Activated T-helper 1 cell treated with anti-CD3 and anti-CD28 coated beads, Interleukin-12 subunit alpha, Interleukin-12 subunit beta, Interleukin-2, Interleukin-4 antibody, amounts not matched to agents 30 ng/mL and 10 ng/mL and 1 ng/mL, durations not matched to agents 14 hours and 24 hours and 36 hours (primary cell): ENCODE results near the gene C17orf113. TPM values are rescaled to one million over a fixed set of nuclear protein-coding genes. Genes with fewer than 3 reads are reported as not detected.
A peak's percentile ranks its signal among the peaks of the same experiment; 100 is the strongest.

Experiments
- DNase-seq: peaks from one replicate; pipeline ENCODE4 v3.0.0; 2021; ENCODE audit warnings: low spot score
- H3K27ac Mint-ChIP-seq: one replicate; pipeline ENCODE4 v1.8.0; 2021; ENCODE audit warnings: mild to moderate bottlenecking, mixed read lengths
- H3K27me3 Mint-ChIP-seq: one replicate; pipeline ENCODE4 v1.8.0; 2022; ENCODE audit warnings: mild to moderate bottlenecking, moderate library complexity, mixed read lengths; ENCODE audit not compliant: insufficient read depth
- H3K36me3 Mint-ChIP-seq: one replicate; pipeline ENCODE4 v1.8.0; 2021; ENCODE audit warnings: low read depth, mixed read lengths
- H3K4me1 Mint-ChIP-seq: one replicate; pipeline ENCODE4 v1.8.0; 2021; ENCODE audit warnings: low read depth, mixed read lengths
- H3K4me3 Mint-ChIP-seq: one replicate; pipeline ENCODE4 v1.8.0; 2021; ENCODE audit warnings: mild to moderate bottlenecking, moderate library complexity, mixed read lengths
- H3K9me3 Mint-ChIP-seq: one replicate; pipeline ENCODE4 v1.8.0; 2021; ENCODE audit warnings: mixed read lengths
- intact Hi-C: fragments of 100-400 bp; cut with micrococcal nuclease; formaldehyde crosslinking; loops from one replicate; pipeline ENCODE4 v1.15.1; 2024
- total RNA-seq: library from RNA; stranded (reverse); gene quantifications from 2 replicates; pipeline ENCODE4 v1.2.3, GENCODE V29; 2022

Gene C17orf113
- total RNA-seq, 1 donor from 2014 or later, result 0.05 TPM

- H3K36me3 Mint-ChIP-seq, result no peaks in the 10 kb centered on the region
- no peak overlapping the region for H3K4me3 Mint-ChIP-seq
- no peaks in the 10 kb centered on the region for H3K9me3 Mint-ChIP-seq
- H3K27me3 Mint-ChIP-seq, result peaks cover 5% of the 10 kb centered on the region
- intact Hi-C loops, result no loop called here
- no peak for DNase-seq
- H3K4me1 Mint-ChIP-seq, result peaks cover 22% of the 10 kb centered on the region
- H3K27ac Mint-ChIP-seq, result no peak overlapping the region
These were observed 11.5 kb upstream of the C17orf113 start for GRCh38 chr17:42061646-42062487.

DNA sequence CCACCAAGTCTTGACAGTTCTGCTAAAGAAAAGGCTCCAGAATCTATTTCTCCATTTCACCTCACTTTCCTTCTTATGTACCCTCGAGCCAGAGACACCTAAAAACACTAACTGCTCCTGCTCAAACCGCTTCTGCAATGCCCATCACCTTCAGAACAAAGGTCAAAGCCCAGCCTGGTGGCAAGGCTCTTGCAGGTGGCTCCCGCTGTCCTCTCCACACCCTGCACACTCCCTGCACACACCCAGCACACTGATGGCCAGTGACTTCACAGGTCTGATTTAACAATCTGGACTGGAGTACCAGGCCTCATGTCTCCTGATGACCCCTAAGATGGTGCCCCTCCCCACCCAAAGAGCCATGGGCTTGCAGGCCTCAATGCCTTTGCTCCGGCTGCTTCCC is 9.8 kb upstream of the C17orf113 start:
- no peak overlapping the region for H3K4me3 Mint-ChIP-seq
- H3K27me3 Mint-ChIP-seq, result peaks cover 5% of the 10 kb centered on the region
- intact Hi-C loops, result no loop called here
- no peaks in the 10 kb centered on the region for H3K9me3 Mint-ChIP-seq
- no peak for DNase-seq
- H3K27ac Mint-ChIP-seq, result no peak overlapping the region
- H3K4me1 Mint-ChIP-seq, result peaks cover 20% of the 10 kb centered on the region
- H3K36me3 Mint-ChIP-seq, result no peaks in the 10 kb centered on the region

GRCh38 chr17:42059815-42060214 is 9.4 kb upstream of the C17orf113 start:
- H3K36me3 Mint-ChIP-seq, result no peaks in the 10 kb centered on the region

DNA sequence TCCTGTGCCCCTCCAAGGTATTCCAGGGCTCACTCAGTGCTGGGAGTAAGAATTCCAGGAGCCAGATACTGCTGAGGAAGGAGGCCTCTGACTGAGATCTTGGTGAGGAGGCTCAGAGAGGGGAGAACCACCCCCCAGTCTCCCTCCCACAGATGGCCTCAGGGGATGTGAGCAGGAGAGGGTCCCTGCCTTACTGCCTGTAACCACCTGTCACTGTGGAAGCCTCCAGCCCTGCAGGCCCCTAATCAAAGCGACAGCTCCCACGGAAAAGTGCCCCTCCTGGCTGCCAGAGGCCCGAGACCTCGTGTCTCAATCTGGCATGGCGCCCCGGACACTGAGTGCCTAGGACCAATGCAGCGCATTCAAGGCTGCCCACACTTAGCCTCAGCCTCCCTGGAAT is 7.7 kb upstream of the C17orf113 start:
- intact Hi-C loops, result no loop called here
- H3K4me1 Mint-ChIP-seq, result no peaks in the 10 kb centered on the region
- no peak overlapping the region for H3K27ac Mint-ChIP-seq
- DNase-seq, result no peak
- H3K36me3 Mint-ChIP-seq, result no peaks in the 10 kb centered on the region
- peaks cover 9% of the 10 kb centered on the region for H3K27me3 Mint-ChIP-seq
- no peak overlapping the region for H3K4me3 Mint-ChIP-seq
- H3K9me3 Mint-ChIP-seq, result no peaks in the 10 kb centered on the region

More at GRCh38 chr17:42059815-42060214, 9.4 kb upstream of the C17orf113 start:
- Mint-ChIP-seq H3K27me3 (peaks cover 8% of the 10 kb centered on the region), H3K4me3 (no peak overlapping the region), H3K27ac (no peak overlapping the region), H3K4me1 (peaks cover 17% of the 10 kb centered on the region), H3K9me3 (no peaks in the 10 kb centered on the region)
- DNase-seq, result no peak
- intact Hi-C loops, result no loop called here

- intact Hi-C loops, result no loop called here
- H3K27ac Mint-ChIP-seq, result no peak overlapping the region
- no peaks in the 10 kb centered on the region for H3K36me3 Mint-ChIP-seq
- H3K27me3 Mint-ChIP-seq, result peaks cover 23% of the 10 kb centered on the region
- no peak overlapping the region for H3K4me3 Mint-ChIP-seq
- no peaks in the 10 kb centered on the region for H3K9me3 Mint-ChIP-seq
- DNase-seq, result no peak
- H3K4me1 Mint-ChIP-seq, result no peaks in the 10 kb centered on the region
These were observed 6.2 kb upstream of the C17orf113 start for GRCh38 chr17:42056635-42057034.

GRCh38 chr17:42055496-42055895 is 5.1 kb upstream of the C17orf113 start:
- intact Hi-C loops, result no loop called here
- H3K27me3 Mint-ChIP-seq, result peaks cover 33% of the 10 kb centered on the region
- no peaks in the 10 kb centered on the region for H3K9me3 Mint-ChIP-seq
- H3K4me3 Mint-ChIP-seq, result no peak overlapping the region
- H3K36me3 Mint-ChIP-seq, result no peaks in the 10 kb centered on the region
- peaks cover 7% of the 10 kb centered on the region for H3K4me1 Mint-ChIP-seq
- DNase-seq, result no peak
- H3K27ac Mint-ChIP-seq, result no peak overlapping the region

DNA sequence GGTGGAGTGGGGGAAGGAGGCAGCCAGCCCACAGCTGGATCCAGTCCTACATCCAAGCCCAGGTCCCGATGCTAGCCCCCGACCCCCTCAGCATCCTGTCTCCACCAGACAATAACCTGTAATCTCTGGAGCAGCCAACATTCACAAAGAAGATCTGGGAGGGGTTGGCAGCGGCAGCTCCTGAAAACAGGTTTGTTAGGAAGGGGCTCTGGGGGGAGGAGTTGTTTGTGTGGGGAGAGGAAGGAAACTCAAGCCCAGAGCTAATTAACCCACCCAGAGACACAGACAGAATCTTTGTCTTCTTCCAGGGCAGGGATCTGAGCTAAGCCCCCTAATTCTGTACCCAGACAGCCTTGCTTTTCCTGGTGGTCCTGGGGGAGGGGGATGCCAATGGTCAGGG is 4.6 kb upstream of the C17orf113 start:
- intact Hi-C loops, result no loop called here
- H3K27ac Mint-ChIP-seq, result no peak overlapping the region
- peaks cover 34% of the 10 kb centered on the region for H3K27me3 Mint-ChIP-seq
- H3K9me3 Mint-ChIP-seq, result no peaks in the 10 kb centered on the region
- DNase-seq, result no peak
- no peaks in the 10 kb centered on the region for H3K36me3 Mint-ChIP-seq
- H3K4me1 Mint-ChIP-seq, result peaks cover 7% of the 10 kb centered on the region
- no peak overlapping the region for H3K4me3 Mint-ChIP-seq

DNA sequence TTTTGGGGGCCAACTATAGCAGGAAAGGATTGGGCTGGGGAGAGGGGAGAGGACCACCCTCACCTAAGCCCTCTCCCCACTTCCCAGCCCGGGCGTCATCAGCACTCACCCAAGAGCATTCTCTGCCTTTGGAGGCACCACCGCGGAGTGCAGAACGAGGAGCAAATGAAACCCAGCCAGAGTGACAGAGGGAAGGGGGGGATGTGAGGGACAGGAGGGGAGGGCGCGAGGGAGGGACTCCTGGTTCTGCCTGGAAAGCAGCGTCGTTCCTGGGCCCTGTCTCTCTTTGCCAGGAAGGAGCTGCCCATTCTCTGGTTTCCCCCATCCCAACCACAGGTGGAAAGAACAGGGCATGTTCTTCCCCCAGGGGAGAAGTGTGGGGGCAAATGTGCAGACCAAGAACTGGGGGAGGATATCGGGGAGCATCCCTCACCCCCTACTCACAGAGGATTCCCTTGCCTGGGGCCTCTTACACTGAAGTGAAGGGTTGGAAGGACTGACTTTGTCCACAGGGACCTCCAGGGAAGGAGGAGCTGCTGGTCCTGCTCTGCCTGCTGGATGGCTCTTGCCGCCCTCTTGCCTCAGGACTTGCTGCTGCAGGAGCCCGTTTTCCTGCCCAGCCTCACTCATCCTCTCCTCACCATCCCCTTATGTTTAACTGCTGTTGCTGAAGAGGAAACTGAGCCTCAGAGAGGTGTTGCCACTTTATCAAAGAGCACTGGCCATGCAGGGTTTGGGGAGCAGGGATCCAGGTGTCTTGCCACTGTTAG is 3.5 kb upstream of the C17orf113 start:
- H3K27me3 Mint-ChIP-seq, result peaks cover 43% of the 10 kb centered on the region

DNA sequence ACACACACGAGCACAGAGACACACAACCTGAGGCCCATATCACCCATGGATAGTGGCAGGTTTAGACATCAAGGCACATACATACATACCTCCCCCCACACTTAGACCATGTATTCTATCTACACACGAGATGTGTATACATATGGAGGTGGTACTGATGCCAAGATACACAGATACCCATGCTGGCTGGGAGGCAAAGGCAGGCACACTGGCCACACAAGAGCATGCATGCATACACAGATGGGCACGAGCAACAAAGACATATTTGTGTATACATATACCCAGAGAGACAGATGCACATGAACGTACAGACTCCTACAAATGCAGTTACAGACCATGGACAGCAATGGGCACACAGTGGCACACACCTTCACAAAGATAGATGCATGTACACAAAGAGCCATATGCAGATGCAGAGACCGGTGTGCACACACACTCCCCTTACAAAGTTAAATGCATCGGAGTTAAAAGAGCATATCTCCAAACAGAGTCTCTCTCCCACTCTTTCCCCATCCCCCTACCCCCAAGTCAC is 2.0 kb upstream of the C17orf113 start:
- Mint-ChIP-seq H3K27ac (no peak overlapping the region), H3K4me3 (no peak overlapping the region), H3K27me3 (peaks cover 51% of the 10 kb centered on the region), H3K9me3 (no peaks in the 10 kb centered on the region), H3K36me3 (no peaks in the 10 kb centered on the region), H3K4me1 (peaks cover 7% of the 10 kb centered on the region)
- DNase-seq, result no peak
- intact Hi-C loops, result no loop called here

More for the DNA sequence above, 3.5 kb upstream of the C17orf113 start:
- H3K36me3 Mint-ChIP-seq, result no peaks in the 10 kb centered on the region
- intact Hi-C loops, result no loop called here
- no peak overlapping the region for H3K4me3 Mint-ChIP-seq
- peaks cover 7% of the 10 kb centered on the region for H3K4me1 Mint-ChIP-seq
- DNase-seq, result no peak
- H3K27ac Mint-ChIP-seq, result no peak overlapping the region
- no peaks in the 10 kb centered on the region for H3K9me3 Mint-ChIP-seq

DNA sequence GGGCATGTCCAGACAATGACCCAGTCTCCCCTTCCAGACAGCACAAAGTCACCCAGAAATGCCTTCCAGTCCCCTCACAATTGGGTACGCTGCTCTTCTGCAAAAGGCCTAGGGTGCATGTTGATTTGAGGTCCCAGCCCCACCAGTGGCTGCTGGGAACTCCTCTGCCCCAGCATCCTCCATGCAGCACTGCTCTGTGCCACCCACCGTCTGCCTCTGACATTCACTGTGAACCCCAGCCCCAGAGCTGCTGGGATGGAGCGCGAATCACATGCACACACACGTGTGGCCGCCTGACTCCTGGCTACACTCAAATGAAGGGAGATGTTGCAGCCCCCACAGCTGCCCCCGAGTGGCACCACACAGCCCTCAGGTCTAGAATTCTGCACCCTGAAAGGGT is 1.2 kb upstream of the C17orf113 start:
- no peaks in the 10 kb centered on the region for H3K36me3 Mint-ChIP-seq
- peak overlapping the region; percentile 74 for H3K4me3 Mint-ChIP-seq
- H3K27ac Mint-ChIP-seq, result no peak overlapping the region
- intact Hi-C loops, result no loop called here
- peaks cover 51% of the 10 kb centered on the region for H3K27me3 Mint-ChIP-seq
- DNase-seq, result no peak
- peaks cover 7% of the 10 kb centered on the region for H3K4me1 Mint-ChIP-seq
- H3K9me3 Mint-ChIP-seq, result no peaks in the 10 kb centered on the region

DNA sequence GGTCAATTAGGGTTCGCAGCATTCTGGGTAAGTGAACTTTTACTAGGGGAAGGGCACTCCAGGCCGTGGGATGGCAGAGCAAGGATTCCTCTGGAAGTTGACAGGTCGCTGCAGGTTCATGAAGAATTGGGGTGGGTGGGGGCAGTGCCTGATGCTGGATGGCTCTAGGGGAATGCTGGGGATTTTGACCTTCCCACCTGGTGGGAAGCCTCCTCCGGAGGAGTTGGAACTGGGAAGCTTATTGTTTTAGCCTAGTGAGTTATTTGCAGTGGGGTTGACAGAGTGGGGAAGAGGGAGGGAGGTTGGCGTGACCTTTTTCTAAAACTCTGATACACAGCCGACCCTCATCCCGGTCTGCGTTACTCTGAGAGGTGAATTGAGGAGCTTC is 606 bp upstream of the C17orf113 start:
- H3K9me3 Mint-ChIP-seq, result no peaks in the 10 kb centered on the region
- DNase-seq, result no peak
- H3K27ac Mint-ChIP-seq, result no peak overlapping the region
- peaks cover 7% of the 10 kb centered on the region for H3K4me1 Mint-ChIP-seq
- intact Hi-C loops, result no loop called here
- no peaks in the 10 kb centered on the region for H3K36me3 Mint-ChIP-seq
- H3K4me3 Mint-ChIP-seq, result peak overlapping the region; percentile 74
- peaks cover 51% of the 10 kb centered on the region for H3K27me3 Mint-ChIP-seq

DNA sequence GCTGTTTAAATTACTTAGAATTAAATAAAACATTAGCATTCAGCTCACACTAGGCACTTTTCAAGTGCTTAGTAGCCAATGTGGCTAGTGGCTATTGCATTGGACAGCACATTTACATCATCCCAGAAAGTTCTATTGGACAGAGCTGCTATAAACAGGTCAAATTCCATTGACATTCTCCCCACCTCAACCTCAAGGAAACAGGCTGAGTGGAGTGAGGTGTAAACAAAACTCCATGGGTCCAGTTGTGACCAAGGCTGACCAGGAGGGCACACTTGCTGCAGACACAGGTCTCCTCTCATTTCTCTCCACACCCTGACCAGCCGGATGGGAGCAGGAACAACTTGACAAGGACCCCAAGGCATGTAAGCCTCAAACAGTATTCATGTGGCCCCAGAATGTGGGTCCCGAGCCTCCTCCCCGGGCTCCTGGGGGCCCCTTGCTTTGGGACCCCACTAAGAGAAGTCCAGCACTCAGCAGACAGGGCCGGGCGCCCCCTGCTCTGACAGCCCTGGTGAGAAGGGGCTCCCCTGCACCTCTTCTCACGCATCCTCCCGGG is 488 bp downstream of the C17orf113 start:
- peaks cover 7% of the 10 kb centered on the region for H3K4me1 Mint-ChIP-seq
- no peak overlapping the region for H3K27ac Mint-ChIP-seq
- no peak for DNase-seq
- no peaks in the 10 kb centered on the region for H3K36me3 Mint-ChIP-seq
- peak overlapping the region; percentile 71 for H3K4me3 Mint-ChIP-seq
- H3K27me3 Mint-ChIP-seq, result peaks cover 49% of the 10 kb centered on the region
- intact Hi-C loops, result no loop called here
- no peaks in the 10 kb centered on the region for H3K9me3 Mint-ChIP-seq

DNA sequence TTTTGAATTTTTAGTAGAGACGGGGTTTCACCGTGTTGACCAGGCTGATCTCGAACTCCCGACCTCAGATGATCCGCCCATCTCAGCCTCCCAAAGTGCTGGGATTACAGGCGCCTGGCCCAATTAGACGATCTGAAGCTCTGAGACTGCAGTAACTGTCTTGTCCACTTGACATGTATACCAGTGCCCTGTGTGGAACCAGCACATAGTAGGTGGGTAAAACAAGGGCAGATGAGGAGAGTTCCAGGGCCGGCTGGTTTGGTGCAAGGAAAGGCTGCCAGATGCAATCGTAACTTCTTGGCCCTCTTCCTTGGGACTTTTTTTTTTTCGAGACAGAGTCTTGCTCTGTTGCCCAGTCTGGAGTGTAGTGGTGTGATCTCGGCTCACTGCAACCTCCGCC is 3.1 kb downstream of the C17orf113 start:
- no peak overlapping the region for H3K4me3 Mint-ChIP-seq
- no peaks in the 10 kb centered on the region for H3K9me3 Mint-ChIP-seq
- H3K36me3 Mint-ChIP-seq, result no peaks in the 10 kb centered on the region
- peaks cover 37% of the 10 kb centered on the region for H3K27me3 Mint-ChIP-seq
- intact Hi-C loops, result no loop called here
- H3K27ac Mint-ChIP-seq, result no peak overlapping the region
- DNase-seq, result no peak
- peaks cover 7% of the 10 kb centered on the region for H3K4me1 Mint-ChIP-seq
